CD4-positive, alpha-beta T cell (primary cell): Measurements from ENCODE around the gene ZNF576. TPM values are rescaled to one million over a fixed set of nuclear protein-coding genes. Genes with fewer than 3 reads are reported as not detected.

ENCODE experiments used
- ATAC-seq: fragments of 200-7000 bp; cut with Tn5 transposase; one replicate; pipeline ENCODE4 v1.10.0; 2022; ENCODE audit warnings: mild to moderate bottlenecking; ENCODE audit not compliant: poor library complexity
- CTCF ChIA-PET: fragments of 350-600 bp; sonication (Branson Sonifier 250); formaldehyde crosslinking; loops from one replicate; lab custom pipeline; 2021; ENCODE audit warnings: antibody characterized with exemption, inconsistent platforms; lab: Charles Lee
- POLR2A ChIA-PET: fragments of 350-600 bp; sonication (Branson Sonifier 250); formaldehyde crosslinking; loops from one replicate; lab custom pipeline; 2021; ENCODE audit warnings: antibody characterized with exemption, inconsistent platforms; lab: Charles Lee
- DNase-seq, 14 experiments: peaks; one replicate each; pipeline ENCODE4 v3.0.0-alpha.2; 2013 to 2020; ENCODE audit warnings: mixed read lengths in 2 of 14
- H3K27ac ChIP-seq, 2 donors: one replicate each; pipeline versions ENCODE4 v1.5.1 to v1.7.0; 2013; ENCODE audit warnings: low read length in 2 of 2, low read depth in 1 of 2, mild to moderate bottlenecking in 1 of 2
- H3K27me3 ChIP-seq, 2 experiments: 1 replicate in 1 of 2; 2 replicates in 1 of 2; pipeline versions ENCODE4 v1.6.1 to v1.7.0; 2013; ENCODE audit warnings: low read length in 2 of 2, control low read depth in 1 of 2, mild to moderate bottlenecking in 1 of 2, moderate library complexity in 1 of 2; ENCODE audit not compliant: insufficient read depth in 2 of 2, control insufficient read depth in 1 of 2
- H3K36me3 ChIP-seq: one replicate; pipeline ENCODE4 v1.6.1; 2013; ENCODE audit warnings: low read length, control low read depth; ENCODE audit not compliant: insufficient read depth
- H3K4me1 ChIP-seq: one replicate; pipeline ENCODE4 v1.6.1; 2013; ENCODE audit warnings: low read length, control low read depth; ENCODE audit not compliant: insufficient read depth
- H3K4me3 ChIP-seq: one replicate; pipeline ENCODE4 v1.5.1; 2013; ENCODE audit warnings: mild to moderate bottlenecking, low read length, moderate library complexity
- H3K9me3 ChIP-seq, 2 experiments: 1 replicate in 1 of 2; 2 replicates in 1 of 2; pipeline versions ENCODE4 v1.6.1 to v1.7.0; 2013; ENCODE audit warnings: low read length in 2 of 2, mild to moderate bottlenecking in 2 of 2, control low read depth in 1 of 2, moderate library complexity in 1 of 2; ENCODE audit not compliant: control insufficient read depth in 1 of 2, insufficient read depth in 1 of 2
- H3K27ac Mint-ChIP-seq: one replicate; pipeline ENCODE4 v1.8.0; 2020; ENCODE audit warnings: mixed read lengths
- H3K27me3 Mint-ChIP-seq: one replicate; pipeline ENCODE4 v1.8.0; 2021; ENCODE audit warnings: mixed read lengths
- H3K36me3 Mint-ChIP-seq: one replicate; pipeline ENCODE4 v1.8.0; 2021; ENCODE audit warnings: low read depth, mixed read lengths
- H3K4me1 Mint-ChIP-seq: one replicate; pipeline ENCODE4 v1.8.0; 2021; ENCODE audit warnings: low read depth, mixed read lengths
- H3K4me3 Mint-ChIP-seq: one replicate; pipeline ENCODE4 v1.8.0; 2020; ENCODE audit warnings: mild to moderate bottlenecking, mixed read lengths
- H3K9me3 Mint-ChIP-seq: one replicate; pipeline ENCODE4 v1.8.0; 2020; ENCODE audit warnings: mixed read lengths
- intact Hi-C, 2 experiments: fragments of 100-400 bp; cut with DNase I in 1 of 2; cut with micrococcal nuclease in 1 of 2; formaldehyde crosslinking; loops; one replicate each; pipeline versions ENCODE4 v1.15.1 to v1.9.0; 2023 to 2025; cut with DNase I, micrococcal nuclease
- total RNA-seq, 174 experiments: library from RNA in 2 of 174; stranded (reverse) in 2 of 174; gene quantifications; one replicate each; pipeline ENCODE4 v1.2.3 and lab custom pipeline; 2021 to 2026
- TF ChIP-seq, protein P1 (sequence below): fragments of 200-600 bp; IDR thresholded peaks from one replicate; pipeline ENCODE4 v1.8.0; 2022; ENCODE audit warnings: antibody characterized with exemption, mild to moderate bottlenecking

Gene ZNF576
- total RNA-seq, 2 experiments from 2014 or later = 4.1 to 4.8 TPM

DNA sequence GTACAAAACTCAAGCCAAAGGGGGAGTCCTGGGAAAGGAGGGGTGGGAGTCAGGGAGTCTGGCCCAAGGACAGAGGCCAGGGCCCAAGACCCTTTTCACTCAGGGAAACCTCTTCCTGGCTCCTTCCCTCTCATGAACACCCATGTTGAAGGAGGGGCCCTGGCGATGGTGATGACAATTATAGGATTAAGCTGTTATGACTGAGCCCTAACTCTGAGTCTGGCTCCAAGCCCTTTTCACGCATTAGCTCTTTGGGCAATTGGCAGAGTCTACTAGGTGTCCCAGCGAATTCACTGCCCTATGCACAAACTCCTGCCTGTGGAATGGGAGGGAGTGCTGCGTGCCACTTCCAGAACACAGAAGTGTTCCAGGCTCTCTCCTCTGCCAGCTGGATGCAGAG is 42.7 kb upstream of the ZNF576 start:
- CTCF ChIA-PET = interaction anchor here (1.7 to 4.5 kb wide), 2 partner anchors 34 to 43 kb away, joined by 5 to 122 read pairs; partner anchors contain the start of genes IRGQ and ZNF576
- no peak overlapping the region for H3K4me3 Mint-ChIP-seq
- peaks cover 8% of the 10 kb centered on the region for H3K4me1 Mint-ChIP-seq
- peaks cover 63% of the 10 kb centered on the region for H3K36me3 ChIP-seq
- TF ChIP-seq, protein P1, sequence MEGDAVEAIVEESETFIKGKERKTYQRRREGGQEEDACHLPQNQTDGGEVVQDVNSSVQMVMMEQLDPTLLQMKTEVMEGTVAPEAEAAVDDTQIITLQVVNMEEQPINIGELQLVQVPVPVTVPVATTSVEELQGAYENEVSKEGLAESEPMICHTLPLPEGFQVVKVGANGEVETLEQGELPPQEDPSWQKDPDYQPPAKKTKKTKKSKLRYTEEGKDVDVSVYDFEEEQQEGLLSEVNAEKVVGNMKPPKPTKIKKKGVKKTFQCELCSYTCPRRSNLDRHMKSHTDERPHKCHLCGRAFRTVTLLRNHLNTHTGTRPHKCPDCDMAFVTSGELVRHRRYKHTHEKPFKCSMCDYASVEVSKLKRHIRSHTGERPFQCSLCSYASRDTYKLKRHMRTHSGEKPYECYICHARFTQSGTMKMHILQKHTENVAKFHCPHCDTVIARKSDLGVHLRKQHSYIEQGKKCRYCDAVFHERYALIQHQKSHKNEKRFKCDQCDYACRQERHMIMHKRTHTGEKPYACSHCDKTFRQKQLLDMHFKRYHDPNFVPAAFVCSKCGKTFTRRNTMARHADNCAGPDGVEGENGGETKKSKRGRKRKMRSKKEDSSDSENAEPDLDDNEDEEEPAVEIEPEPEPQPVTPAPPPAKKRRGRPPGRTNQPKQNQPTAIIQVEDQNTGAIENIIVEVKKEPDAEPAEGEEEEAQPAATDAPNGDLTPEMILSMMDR = no peak
- no peak overlapping the region for H3K27ac Mint-ChIP-seq
- H3K27ac ChIP-seq = no peak overlapping the region
- peaks cover 84% of the 10 kb centered on the region for H3K36me3 Mint-ChIP-seq
- no peaks in the 10 kb centered on the region for H3K27me3 ChIP-seq
- no peak overlapping the region for H3K4me3 ChIP-seq
- no peak for ATAC-seq
- H3K9me3 Mint-ChIP-seq = no peaks in the 10 kb centered on the region
- H3K27me3 Mint-ChIP-seq = no peaks in the 10 kb centered on the region
- POLR2A ChIA-PET = no interaction called here
- no peaks in the 10 kb centered on the region for H3K9me3 ChIP-seq
- no peak for DNase-seq
- H3K4me1 ChIP-seq = peaks cover 6% of the 10 kb centered on the region
- intact Hi-C loops = loop anchor here in 1 of 2 experiments (10.0 kb wide), 1 partner anchor 231 kb away; the partner anchor contains the start of gene KCNN4

DNA sequence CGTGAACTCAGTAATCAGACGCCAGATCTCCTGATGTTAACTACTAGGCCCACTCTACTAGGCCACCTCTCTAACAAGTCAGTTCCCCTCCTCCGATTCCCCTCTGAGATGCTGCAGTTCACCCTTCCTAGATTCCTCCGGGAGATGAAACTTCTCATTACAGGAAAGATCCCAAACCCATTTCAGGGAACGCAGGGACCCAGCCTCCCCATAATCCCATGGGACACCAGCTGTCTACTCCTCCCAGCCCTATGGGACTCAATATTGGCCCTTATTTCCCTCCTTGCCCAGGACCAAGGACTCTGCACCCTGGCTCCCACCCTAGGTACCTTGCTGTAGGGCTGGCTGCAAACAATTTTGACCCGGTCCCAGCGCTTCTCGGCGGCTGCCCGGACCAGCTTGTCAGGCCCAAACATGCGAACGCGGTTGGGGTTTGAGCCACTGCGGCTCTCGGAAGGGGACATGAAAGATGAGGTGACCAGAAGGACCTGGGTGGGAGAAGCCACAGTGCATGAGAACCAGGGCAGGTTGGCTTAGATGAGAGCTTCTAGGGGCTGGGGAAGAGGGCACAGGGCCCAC is 42.0 kb upstream of the ZNF576 start:
- H3K27ac Mint-ChIP-seq = peak overlapping the region; percentile 47
- Histone ChIP-seq H3K27me3 (no peaks in the 10 kb centered on the region), H3K27ac (no peak overlapping the region), H3K9me3 (no peaks in the 10 kb centered on the region), H3K4me1 (peaks cover 6% of the 10 kb centered on the region), H3K36me3 (peaks cover 65% of the 10 kb centered on the region), H3K4me3 (no peak overlapping the region)
- peaks cover 80% of the 10 kb centered on the region for H3K36me3 Mint-ChIP-seq
- peaks cover 9% of the 10 kb centered on the region for H3K4me1 Mint-ChIP-seq
- H3K4me3 Mint-ChIP-seq = no peak overlapping the region
- TF ChIP-seq, protein P1 = no peak
- DNase-seq (no peak), ATAC-seq (no peak)
- intact Hi-C loops = loop anchor here in 1 of 2 experiments (10.0 kb wide), 1 partner anchor 230 kb away; the partner anchor contains the start of gene KCNN4
- CTCF ChIA-PET = interaction anchor here (0.6 to 4.5 kb wide), 18 partner anchors 10 to 191 kb away, joined by 3 to 122 read pairs (median 4); partner anchors contain the start of genes IRGQ, PHLDB3, PINLYP and XRCC1
- no peaks in the 10 kb centered on the region for H3K27me3 Mint-ChIP-seq
- POLR2A ChIA-PET = interaction anchor here (0.6 to 3.0 kb wide), 9 partner anchors 9 to 115 kb away, joined by 3 to 52 read pairs (median 4); partner anchors contain the start of genes IRGQ, PHLDB3, ZNF575 and ZNF576
- H3K9me3 Mint-ChIP-seq = no peaks in the 10 kb centered on the region

DNA sequence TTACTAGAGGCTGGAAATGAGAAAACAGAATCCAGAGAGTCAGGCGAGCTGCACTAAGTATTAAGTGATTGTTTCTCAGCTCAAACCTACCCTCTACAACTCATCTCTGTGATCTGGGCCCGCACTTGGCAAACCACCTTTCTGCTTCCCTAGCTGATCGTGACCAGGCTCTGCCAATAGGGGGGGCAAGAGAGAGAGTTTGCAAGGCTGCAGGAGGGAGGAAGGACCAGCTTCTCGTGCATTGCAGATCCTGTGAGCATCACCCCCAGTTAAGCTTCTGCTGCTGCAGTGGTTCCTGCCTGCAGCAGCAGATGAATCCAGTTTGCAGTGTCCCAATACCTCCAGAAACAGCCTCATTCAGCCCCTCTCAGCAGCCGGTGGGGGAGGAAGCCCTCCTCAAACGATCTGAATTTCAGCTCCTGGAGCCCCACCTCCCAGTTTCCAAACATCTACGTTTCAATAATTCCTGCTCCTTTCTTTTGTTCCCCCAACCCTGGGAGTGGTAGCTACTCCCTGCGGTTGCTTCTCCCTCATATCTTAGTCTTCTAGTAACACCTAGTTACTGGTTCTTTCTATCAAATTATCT is 41.1 kb upstream of the ZNF576 start:
- H3K9me3 ChIP-seq = no peaks in the 10 kb centered on the region
- peaks cover 7% of the 10 kb centered on the region for H3K4me1 ChIP-seq
- Mint-ChIP-seq H3K9me3 (no peaks in the 10 kb centered on the region), H3K4me1 (peaks cover 13% of the 10 kb centered on the region), H3K4me3 (peak overlapping the region; percentile 8), H3K27ac (peak overlapping the region; percentile 15), H3K27me3 (no peaks in the 10 kb centered on the region), H3K36me3 (peaks cover 76% of the 10 kb centered on the region)
- peaks cover 59% of the 10 kb centered on the region for H3K36me3 ChIP-seq
- intact Hi-C loops = loop anchor here (1.0 to 10.0 kb wide), 4 partner anchors 20 to 230 kb away; partner anchors contain the start of genes KCNN4 (in 1 of the 2), PINLYP (in 1 of the 2) and XRCC1 (in 1 of the 2)
- TF ChIP-seq, protein P1 = peak; percentile 82
- ATAC-seq (peak; percentile 100), DNase-seq (peak; percentile 76 to 91 (median 82))
- ChIA-PET POLR2A (interaction anchor here (0.6 to 3.0 kb wide), 10 partner anchors 8 to 116 kb away, joined by 3 to 52 read pairs (median 4); partner anchors contain the start of genes IRGQ, PHLDB3, ZNF575 and ZNF576), CTCF (interaction anchor here (0.6 to 4.5 kb wide), 23 partner anchors 9 to 190 kb away, joined by 3 to 122 read pairs (median 4); partner anchors contain the start of genes IRGQ, PHLDB3, PINLYP and XRCC1)
- H3K27ac ChIP-seq = no peak overlapping the region
- no peak overlapping the region for H3K4me3 ChIP-seq
- no peaks in the 10 kb centered on the region for H3K27me3 ChIP-seq
